Activated naive CD8-positive, alpha-beta T cell (primary cell): Measurements from ENCODE around the gene RINL.

Source experiments
- H3K27ac Mint-ChIP-seq: one replicate; pipeline ENCODE4 v1.8.0; 2021; ENCODE audit warnings: mixed read lengths
- H3K27me3 Mint-ChIP-seq: one replicate; pipeline ENCODE4 v1.8.0; 2021; ENCODE audit warnings: mixed read lengths
- H3K36me3 Mint-ChIP-seq: one replicate; pipeline ENCODE4 v1.8.0; 2021; ENCODE audit warnings: mixed read lengths
- H3K4me1 Mint-ChIP-seq: one replicate; pipeline ENCODE4 v1.8.0; 2021; ENCODE audit warnings: low read depth, mixed read lengths
- H3K4me3 Mint-ChIP-seq: one replicate; pipeline ENCODE4 v1.8.0; 2021; ENCODE audit warnings: mild to moderate bottlenecking, mixed read lengths
- H3K9me3 Mint-ChIP-seq: one replicate; pipeline ENCODE4 v1.8.0; 2021; ENCODE audit warnings: low read depth, mixed read lengths

The RINL gene

GRCh38 chr19:38841180-38841766 is 36.8 kb downstream of the RINL start:
- H3K9me3 Mint-ChIP-seq: no peaks in the 10 kb centered on the region
- H3K27me3 Mint-ChIP-seq: no peaks in the 10 kb centered on the region
- peaks cover 24% of the 10 kb centered on the region for H3K36me3 Mint-ChIP-seq
- peaks cover 84% of the 10 kb centered on the region for H3K4me1 Mint-ChIP-seq
- H3K4me3 Mint-ChIP-seq: peak overlapping the region; percentile 87
- peak overlapping the region; percentile 98 for H3K27ac Mint-ChIP-seq

GRCh38 chr19:38840583-38840968 is 37.5 kb downstream of the RINL start:
- Mint-ChIP-seq H3K4me1 (peaks cover 78% of the 10 kb centered on the region), H3K4me3 (peak overlapping the region; percentile 87), H3K36me3 (peaks cover 24% of the 10 kb centered on the region), H3K9me3 (no peaks in the 10 kb centered on the region), H3K27me3 (no peaks in the 10 kb centered on the region), H3K27ac (peak overlapping the region; percentile 98)

GRCh38 chr19:38839816-38840582 is 38.1 kb downstream of the RINL start:
- H3K27me3 Mint-ChIP-seq: no peaks in the 10 kb centered on the region
- H3K27ac Mint-ChIP-seq: peak overlapping the region; percentile 98
- peaks cover 75% of the 10 kb centered on the region for H3K4me1 Mint-ChIP-seq
- H3K4me3 Mint-ChIP-seq: peak overlapping the region; percentile 68
- no peaks in the 10 kb centered on the region for H3K9me3 Mint-ChIP-seq
- peaks cover 22% of the 10 kb centered on the region for H3K36me3 Mint-ChIP-seq

GRCh38 chr19:38838986-38839761 is 38.9 kb downstream of the RINL start:
- peak overlapping the region; percentile 68 for H3K4me3 Mint-ChIP-seq
- no peaks in the 10 kb centered on the region for H3K27me3 Mint-ChIP-seq
- H3K27ac Mint-ChIP-seq: peak overlapping the region; percentile 93
- peaks cover 70% of the 10 kb centered on the region for H3K4me1 Mint-ChIP-seq
- H3K9me3 Mint-ChIP-seq: no peaks in the 10 kb centered on the region
- peaks cover 19% of the 10 kb centered on the region for H3K36me3 Mint-ChIP-seq

GRCh38 chr19:38838208-38838985 is 39.7 kb downstream of the RINL start:
- peak overlapping the region; percentile 68 for H3K4me3 Mint-ChIP-seq
- peak overlapping the region; percentile 93 for H3K27ac Mint-ChIP-seq
- H3K9me3 Mint-ChIP-seq: no peaks in the 10 kb centered on the region
- H3K27me3 Mint-ChIP-seq: no peaks in the 10 kb centered on the region
- peaks cover 62% of the 10 kb centered on the region for H3K4me1 Mint-ChIP-seq
- H3K36me3 Mint-ChIP-seq: peaks cover 14% of the 10 kb centered on the region

- H3K9me3 Mint-ChIP-seq: no peaks in the 10 kb centered on the region
- H3K27ac Mint-ChIP-seq: peak overlapping the region; percentile 68
- no peak overlapping the region for H3K4me3 Mint-ChIP-seq
- H3K36me3 Mint-ChIP-seq: peaks cover 12% of the 10 kb centered on the region
- H3K27me3 Mint-ChIP-seq: no peaks in the 10 kb centered on the region
- peaks cover 55% of the 10 kb centered on the region for H3K4me1 Mint-ChIP-seq
Measured at GRCh38 chr19:38837656-38838121, 40.4 kb downstream of the RINL start.

- peaks cover 10% of the 10 kb centered on the region for H3K36me3 Mint-ChIP-seq
- peak overlapping the region; percentile 68 for H3K27ac Mint-ChIP-seq
- H3K4me1 Mint-ChIP-seq: peaks cover 51% of the 10 kb centered on the region
- no peaks in the 10 kb centered on the region for H3K9me3 Mint-ChIP-seq
- H3K27me3 Mint-ChIP-seq: no peaks in the 10 kb centered on the region
- no peak overlapping the region for H3K4me3 Mint-ChIP-seq
Measured at GRCh38 chr19:38836983-38837626, 41.0 kb downstream of the RINL start.

- Mint-ChIP-seq H3K4me3 (no peak overlapping the region), H3K36me3 (peaks cover 5% of the 10 kb centered on the region), H3K4me1 (peaks cover 49% of the 10 kb centered on the region), H3K27me3 (no peaks in the 10 kb centered on the region), H3K27ac (peak overlapping the region; percentile 66), H3K9me3 (no peaks in the 10 kb centered on the region)
Measured at GRCh38 chr19:38836159-38836982, 41.7 kb downstream of the RINL start.

- Mint-ChIP-seq H3K27me3 (no peaks in the 10 kb centered on the region), H3K36me3 (peaks cover 7% of the 10 kb centered on the region), H3K27ac (no peak overlapping the region), H3K4me1 (peaks cover 49% of the 10 kb centered on the region), H3K9me3 (no peaks in the 10 kb centered on the region), H3K4me3 (no peak overlapping the region)
Measured at GRCh38 chr19:38834590-38834989, 43.5 kb downstream of the RINL start.

GRCh38 chr19:38834104-38834490 is 44.0 kb downstream of the RINL start:
- Mint-ChIP-seq H3K4me3 (no peak overlapping the region), H3K27me3 (no peaks in the 10 kb centered on the region), H3K27ac (peak overlapping the region; percentile 70), H3K9me3 (no peaks in the 10 kb centered on the region), H3K4me1 (peaks cover 44% of the 10 kb centered on the region), H3K36me3 (peaks cover 4% of the 10 kb centered on the region)

GRCh38 chr19:38833092-38833425 is 45.0 kb downstream of the RINL start:
- no peaks in the 10 kb centered on the region for H3K9me3 Mint-ChIP-seq
- H3K4me1 Mint-ChIP-seq: peaks cover 35% of the 10 kb centered on the region
- H3K36me3 Mint-ChIP-seq: peaks cover 3% of the 10 kb centered on the region
- peak overlapping the region; percentile 13 for H3K4me3 Mint-ChIP-seq
- no peak overlapping the region for H3K27ac Mint-ChIP-seq
- no peaks in the 10 kb centered on the region for H3K27me3 Mint-ChIP-seq

GRCh38 chr19:38831142-38831605 is 46.9 kb downstream of the RINL start:
- Mint-ChIP-seq H3K4me1 (peaks cover 42% of the 10 kb centered on the region), H3K27me3 (no peaks in the 10 kb centered on the region), H3K27ac (peak overlapping the region; percentile 94), H3K4me3 (peak overlapping the region; percentile 93), H3K9me3 (no peaks in the 10 kb centered on the region), H3K36me3 (peaks cover 5% of the 10 kb centered on the region)

GRCh38 chr19:38830039-38830733 is 47.9 kb downstream of the RINL start:
- H3K4me3 Mint-ChIP-seq: peak overlapping the region; percentile 93
- no peak overlapping the region for H3K27ac Mint-ChIP-seq
- H3K36me3 Mint-ChIP-seq: peaks cover 5% of the 10 kb centered on the region
- H3K27me3 Mint-ChIP-seq: no peaks in the 10 kb centered on the region
- H3K9me3 Mint-ChIP-seq: no peaks in the 10 kb centered on the region
- peaks cover 44% of the 10 kb centered on the region for H3K4me1 Mint-ChIP-seq
